ENCODE data around the gene ST6GALNAC6. TPM values are rescaled to one million over a fixed set of nuclear protein-coding genes. Genes with fewer than 3 reads are reported as not detected.
A peak's percentile ranks its signal among the peaks of the same experiment; 100 is the strongest.

Gene ST6GALNAC6
- total and polyA plus RNA-seq, 7 experiments from 2014 or later, result 28.3 to 125 (median 86.9) TPM

- intact Hi-C loops (cut with micrococcal nuclease), result loop anchor here (1.0 to 5.0 kb wide), 8 partner anchors 12 to 453 kb away; partner anchors contain the start of genes ST6GALNAC4 (in 2 of the 2), FPGS (in 1 of the 2), LRSAM1 (in 1 of the 2) and RPL12 (in 1 of the 2)
- Histone ChIP-seq H3K36me3 (ENCODE audit: control insufficient read depth in 2 of 3, insufficient read depth in 3 of 3, low read length in 3 of 3) (peaks cover 0 to 26% (median 0%) of the 10 kb centered on the region in 3 experiments), H3K9me3 (ENCODE audit: control insufficient read depth in 2 of 3, low read length in 3 of 3) (no peaks in the 10 kb centered on the region), H3K27me3 (ENCODE audit: control insufficient read depth in 2 of 2, insufficient read depth in 2 of 2, low read length in 2 of 2) (no peaks in the 10 kb centered on the region), H3K4me1 (ENCODE audit: control insufficient read depth in 2 of 2, insufficient read depth in 2 of 2, low read length in 2 of 2) (peaks cover 30 to 43% of the 10 kb centered on the region in 2 donors), H3K27ac (ENCODE audit: low read depth, low read length) (peak overlapping the region; percentile 95), H3K4me3 (ENCODE audit: low read length) (peak overlapping the region; percentile 72)
- ChIA-PET POLR2A (interaction anchor here (0.6 to 7.4 kb wide), 26 partner anchors 9 to 355 kb away, joined by 3 to 81 read pairs (median 4); partner anchors contain the start of genes CDK9, DPM2, ENG and NAIF1), CTCF (interaction anchor here (0.6 to 2.3 kb wide), 6 partner anchors 11 to 1210 kb away, joined by 3 to 12 read pairs (median 4); partner anchors contain the start of genes ST6GALNAC4 and TOR2A)
- ATAC-seq (peak; percentile 80), DNase-seq (peak in 8 of 9 donors; percentile 61 to 87 (median 72))
- peak overlapping the region; percentile 96 to 100 (median 99) for H3K27ac Mint-ChIP-seq
- peak overlapping the region; percentile 86 to 98 (median 94) for H3K4me3 Mint-ChIP-seq
- peaks cover 1 to 13% (median 3%) of the 10 kb centered on the region in 5 donors for H3K36me3 Mint-ChIP-seq
- peaks cover 38 to 65% (median 50%) of the 10 kb centered on the region in 7 donors for H3K4me1 Mint-ChIP-seq
- no peaks in the 10 kb centered on the region for H3K27me3 Mint-ChIP-seq
- H3K9me3 Mint-ChIP-seq, result no peaks in the 10 kb centered on the region
Measured at GRCh38 chr9:127905788-127906191, 6.4 kb upstream of the ST6GALNAC6 start.

GRCh38 chr9:127905004-127905728, 5.8 kb upstream of the ST6GALNAC6 start:
- DNase-seq, result peak in 8 of 9 donors; percentile 37 to 74 (median 55)
- Histone ChIP-seq H3K36me3 (ENCODE audit: control insufficient read depth in 2 of 3, insufficient read depth in 3 of 3, low read length in 3 of 3) (peaks cover 0 to 20% (median 0%) of the 10 kb centered on the region in 3 experiments), H3K27me3 (ENCODE audit: control insufficient read depth in 2 of 2, insufficient read depth in 2 of 2, low read length in 2 of 2) (no peaks in the 10 kb centered on the region), H3K4me3 (ENCODE audit: low read length) (peak overlapping the region; percentile 72), H3K9me3 (ENCODE audit: control insufficient read depth in 2 of 3, low read length in 3 of 3) (no peaks in the 10 kb centered on the region), H3K4me1 (ENCODE audit: control insufficient read depth in 2 of 2, insufficient read depth in 2 of 2, low read length in 2 of 2) (peaks cover 30 to 43% of the 10 kb centered on the region in 2 donors), H3K27ac (ENCODE audit: low read depth, low read length) (peak overlapping the region; percentile 95)
- peak overlapping the region; percentile 86 to 98 (median 94) for H3K4me3 Mint-ChIP-seq
- H3K27ac Mint-ChIP-seq, result peak overlapping the region; percentile 96 to 100 (median 99)
- peak; percentile 57 for ATAC-seq
- H3K27me3 Mint-ChIP-seq, result no peaks in the 10 kb centered on the region
- H3K36me3 Mint-ChIP-seq, result peaks cover 0 to 11% (median 0%) of the 10 kb centered on the region in 5 donors
- intact Hi-C loops (cut with micrococcal nuclease), result loop anchor here (1.0 to 5.0 kb wide), 4 partner anchors 12 to 453 kb away; partner anchors contain the start of genes LRSAM1 (in 1 of the 2), RPL12 (in 1 of the 2) and ST6GALNAC4 (in 1 of the 2)
- H3K9me3 Mint-ChIP-seq, result no peaks in the 10 kb centered on the region
- peaks cover 36 to 63% (median 47%) of the 10 kb centered on the region in 7 donors for H3K4me1 Mint-ChIP-seq
- CTCF ChIA-PET, result interaction anchor here (1.1 to 2.3 kb wide), 3 partner anchors 11 to 170 kb away, joined by 3 to 12 read pairs (median 10); partner anchors contain the start of genes ST6GALNAC4 and TOR2A
- POLR2A ChIA-PET, result interaction anchor here (0.7 to 7.4 kb wide), 19 partner anchors 9 to 297 kb away, joined by 3 to 81 read pairs (median 4); partner anchors contain the start of genes CDK9, PTRH1, SH2D3C and ST6GALNAC4

GRCh38 chr9:127904561-127905003, 5.2 kb upstream of the ST6GALNAC6 start:
- Histone ChIP-seq H3K4me3 (ENCODE audit: low read length) (peak overlapping the region; percentile 72), H3K27ac (ENCODE audit: low read depth, low read length) (peak overlapping the region; percentile 95), H3K4me1 (ENCODE audit: control insufficient read depth in 2 of 2, insufficient read depth in 2 of 2, low read length in 2 of 2) (peaks cover 35 to 49% of the 10 kb centered on the region in 2 donors), H3K36me3 (ENCODE audit: control insufficient read depth in 2 of 3, insufficient read depth in 3 of 3, low read length in 3 of 3) (peaks cover 0 to 14% (median 0%) of the 10 kb centered on the region in 3 experiments), H3K9me3 (ENCODE audit: control insufficient read depth in 2 of 3, low read length in 3 of 3) (no peaks in the 10 kb centered on the region), H3K27me3 (ENCODE audit: control insufficient read depth in 2 of 2, insufficient read depth in 2 of 2, low read length in 2 of 2) (no peaks in the 10 kb centered on the region)
- ATAC-seq (peak; percentile 2), DNase-seq (peak in 1 of 9 donors; percentile 29)
- Mint-ChIP-seq H3K27ac (peak overlapping the region; percentile 96 to 100 (median 99)), H3K27me3 (no peaks in the 10 kb centered on the region), H3K36me3 (peaks cover 0 to 11% (median 0%) of the 10 kb centered on the region in 5 donors), H3K4me1 (peaks cover 38 to 68% (median 52%) of the 10 kb centered on the region in 7 donors), H3K9me3 (no peaks in the 10 kb centered on the region), H3K4me3 (peak overlapping the region; percentile 86 to 98 (median 94))
- ChIA-PET CTCF (interaction anchor here (1.0 kb wide), 1 partner anchor 139 kb away, joined by 3 read pairs; no protein-coding TSS in a partner anchor), POLR2A (interaction anchor here (0.6 to 7.4 kb wide), 10 partner anchors 8 to 1985 kb away, joined by 3 to 81 read pairs (median 3); partner anchors contain the start of genes CDK9, SH2D3C and ST6GALNAC4)
- intact Hi-C loops (cut with micrococcal nuclease), result loop anchor here (1.0 to 5.0 kb wide), 4 partner anchors 13 to 452 kb away; partner anchors contain the start of genes LRSAM1 (in 1 of the 2), RPL12 (in 1 of the 2) and ST6GALNAC4 (in 1 of the 2)

GRCh38 chr9:127903557-127904475, 4.4 kb upstream of the ST6GALNAC6 start:
- Histone ChIP-seq H3K36me3 (ENCODE audit: control insufficient read depth in 2 of 3, insufficient read depth in 3 of 3, low read length in 3 of 3) (peaks cover 0 to 12% (median 0%) of the 10 kb centered on the region in 3 experiments), H3K27ac (ENCODE audit: low read depth, low read length) (peak overlapping the region; percentile 95), H3K9me3 (ENCODE audit: control insufficient read depth in 2 of 3, low read length in 3 of 3) (no peaks in the 10 kb centered on the region), H3K4me1 (ENCODE audit: control insufficient read depth in 2 of 2, insufficient read depth in 2 of 2, low read length in 2 of 2) (peaks cover 35 to 49% of the 10 kb centered on the region in 2 donors), H3K27me3 (ENCODE audit: control insufficient read depth in 2 of 2, insufficient read depth in 2 of 2, low read length in 2 of 2) (no peaks in the 10 kb centered on the region), H3K4me3 (ENCODE audit: low read length) (peak overlapping the region; percentile 72)
- intact Hi-C loops (cut with micrococcal nuclease), result no loop called here
- Mint-ChIP-seq H3K4me1 (peaks cover 38 to 68% (median 52%) of the 10 kb centered on the region in 7 donors), H3K27ac (peak overlapping the region; percentile 96 to 100 (median 99)), H3K27me3 (no peaks in the 10 kb centered on the region), H3K9me3 (no peaks in the 10 kb centered on the region), H3K4me3 (peak overlapping the region; percentile 86 to 98 (median 94)), H3K36me3 (peaks cover 0 to 11% (median 0%) of the 10 kb centered on the region in 5 donors)
- CTCF ChIA-PET, result interaction anchor here (0.6 to 1.1 kb wide), 3 partner anchors 117 to 295 kb away, joined by 3 read pairs; no protein-coding TSS in a partner anchor
- peak in 6 of 9 donors; percentile 27 to 87 (median 52) for DNase-seq
- POLR2A ChIA-PET, result interaction anchor here (0.6 to 7.4 kb wide), 12 partner anchors 8 to 1986 kb away, joined by 3 to 81 read pairs (median 4); partner anchors contain the start of genes CDK9, SH2D3C, ST6GALNAC4 and TTC16
- ATAC-seq, result no peak

GRCh38 chr9:127898433-127899127, 823 bp downstream of the ST6GALNAC6 start:
- H3K9me3 ChIP-seq (ENCODE audit: control insufficient read depth in 2 of 3, low read length in 3 of 3), result peaks cover 0 to 18% (median 3%) of the 10 kb centered on the region in 3 experiments
- H3K36me3 ChIP-seq (ENCODE audit: control insufficient read depth in 2 of 3, insufficient read depth in 3 of 3, low read length in 3 of 3), result peaks cover 12 to 33% (median 17%) of the 10 kb centered on the region in 3 experiments
- H3K4me1 Mint-ChIP-seq, result peaks cover 12 to 55% (median 34%) of the 10 kb centered on the region in 7 donors
- peaks cover 17 to 18% of the 10 kb centered on the region in 2 donors for H3K4me1 ChIP-seq (ENCODE audit: control insufficient read depth in 2 of 2, insufficient read depth in 2 of 2, low read length in 2 of 2)
- peak overlapping the region; percentile 78 for H3K27ac ChIP-seq (ENCODE audit: low read depth, low read length)
- intact Hi-C loops (cut with micrococcal nuclease), result loop anchor here in 1 of 2 donors (1.0 kb wide), 1 partner anchor 19 kb away; the partner anchor contains the start of gene ST6GALNAC4
- no peaks in the 10 kb centered on the region for H3K27me3 ChIP-seq (ENCODE audit: control insufficient read depth in 2 of 2, insufficient read depth in 2 of 2, low read length in 2 of 2)
- ChIA-PET POLR2A (interaction anchor here (0.8 to 2.6 kb wide), 4 partner anchors 8 to 163 kb away, joined by 3 to 12 read pairs (median 5); partner anchors contain the start of gene TOR2A), CTCF (interaction anchor here (2.3 kb wide), 1 partner anchor 9 kb away, joined by 5 read pairs; no protein-coding TSS in a partner anchor)
- H3K9me3 Mint-ChIP-seq, result peaks cover 0 to 25% (median 8%) of the 10 kb centered on the region in 11 donors
- H3K4me3 ChIP-seq (ENCODE audit: low read length), result peak overlapping the region; percentile 61
- no peaks in the 10 kb centered on the region for H3K27me3 Mint-ChIP-seq
- H3K36me3 Mint-ChIP-seq, result peaks cover 13 to 36% (median 33%) of the 10 kb centered on the region in 5 donors
- DNase-seq, result peak in 3 of 9 donors; percentile 6 to 44 (median 18)
- peak overlapping the region in 8 of 9 donors; percentile 54 to 87 (median 84) for H3K27ac Mint-ChIP-seq
- peak overlapping the region; percentile 71 to 90 (median 86) for H3K4me3 Mint-ChIP-seq
- ATAC-seq, result peak; percentile 4

Data from naive thymus-derived CD4-positive, alpha-beta T cell (primary cell).